HG03175 (cell line): ENCODE measurements around the gene GNB1L.

Experiments used
- ATAC-seq: cut with Tn5 transposase; IDR thresholded peaks from one replicate; pipeline ENCODE4 v1.9.1; 2021; ENCODE audit warnings: mild to moderate bottlenecking, moderate library complexity; ENCODE audit not compliant: unreplicated experiment

Gene GNB1L, protein sequence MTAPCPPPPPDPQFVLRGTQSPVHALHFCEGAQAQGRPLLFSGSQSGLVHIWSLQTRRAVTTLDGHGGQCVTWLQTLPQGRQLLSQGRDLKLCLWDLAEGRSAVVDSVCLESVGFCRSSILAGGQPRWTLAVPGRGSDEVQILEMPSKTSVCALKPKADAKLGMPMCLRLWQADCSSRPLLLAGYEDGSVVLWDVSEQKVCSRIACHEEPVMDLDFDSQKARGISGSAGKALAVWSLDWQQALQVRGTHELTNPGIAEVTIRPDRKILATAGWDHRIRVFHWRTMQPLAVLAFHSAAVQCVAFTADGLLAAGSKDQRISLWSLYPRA

DNA sequence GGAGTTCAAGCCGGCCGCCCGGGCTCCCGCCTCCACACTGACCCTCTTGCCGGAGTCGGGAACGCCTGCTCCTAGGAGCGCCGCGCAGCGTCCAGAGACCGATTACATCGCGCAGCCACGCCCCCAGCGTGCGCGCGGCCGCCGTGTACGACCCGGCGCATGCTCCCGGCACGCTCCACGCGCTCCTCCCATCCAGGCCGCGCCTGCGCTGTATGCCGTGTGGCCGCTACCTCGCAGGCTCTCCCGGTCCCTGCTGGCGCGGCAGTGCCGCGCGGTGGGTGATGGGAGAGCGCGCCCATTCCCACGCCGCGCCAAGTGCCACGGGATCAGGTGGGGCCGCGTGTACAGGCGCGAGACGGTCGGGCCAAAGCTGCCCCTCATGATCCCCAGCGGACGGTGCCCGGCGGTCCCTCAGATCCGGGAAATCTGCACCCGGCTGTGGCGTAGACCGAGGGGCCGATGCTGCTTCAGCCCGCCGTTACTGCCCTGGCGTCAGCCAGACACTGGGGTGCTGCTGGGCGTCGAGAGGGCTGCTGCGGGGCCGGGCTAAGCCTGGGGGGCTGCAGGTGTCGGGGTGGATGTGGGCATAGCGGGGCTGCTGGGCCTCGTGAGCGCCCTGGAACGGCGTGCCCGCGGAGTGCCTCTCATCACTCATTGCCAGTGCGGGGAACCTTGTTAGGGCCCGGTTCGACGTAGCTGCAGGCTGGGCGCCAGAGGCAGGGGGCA is at the start of gene GNB1L, which contains the start of gene RTL10:
Gene GNB1L, minus strand, starts transcription at position 97 of the 726 bp plus-strand sequence. CDS start 33,519 bp downstream, outside the sequence.
Gene RTL10, minus strand, starts transcription at position 97 of the 726 bp plus-strand sequence. CDS start 2,613 bp downstream, outside the sequence.
- peak; percentile 79 for ATAC-seq

DNA sequence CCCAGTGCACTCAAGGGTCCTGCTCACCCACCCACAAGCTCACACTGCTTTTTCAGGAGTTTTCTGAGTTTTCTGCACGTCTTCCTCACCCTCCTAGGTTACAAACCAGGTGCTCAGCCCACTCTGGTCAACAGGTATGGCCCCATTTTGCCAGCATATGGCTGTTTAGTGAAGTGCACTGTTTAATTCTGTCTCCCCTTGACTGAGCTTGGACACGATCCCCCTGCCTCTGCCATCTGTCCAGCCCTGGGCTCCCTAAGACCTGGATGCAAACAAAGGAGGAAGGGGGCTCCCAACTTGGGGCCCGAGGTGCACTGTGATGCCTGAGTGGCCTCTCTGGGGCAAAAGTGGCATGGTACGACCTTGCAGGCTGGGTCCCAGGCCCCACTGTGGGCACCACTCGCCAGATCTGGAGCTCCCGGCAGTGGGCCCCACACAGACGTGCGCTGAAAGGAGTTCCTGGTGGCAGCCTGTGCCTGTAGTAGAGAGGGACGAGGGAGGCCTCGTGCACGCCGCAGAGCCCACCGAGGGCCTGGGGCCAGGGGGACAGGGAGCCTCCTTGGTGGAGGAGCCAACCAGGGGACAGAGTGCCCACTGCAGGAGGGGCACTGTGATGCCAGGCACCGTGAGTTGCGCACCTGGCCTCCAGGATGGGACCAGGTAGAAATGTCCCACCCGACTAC is 49.6 kb upstream of the GNB1L start:
- no peak for ATAC-seq

DNA sequence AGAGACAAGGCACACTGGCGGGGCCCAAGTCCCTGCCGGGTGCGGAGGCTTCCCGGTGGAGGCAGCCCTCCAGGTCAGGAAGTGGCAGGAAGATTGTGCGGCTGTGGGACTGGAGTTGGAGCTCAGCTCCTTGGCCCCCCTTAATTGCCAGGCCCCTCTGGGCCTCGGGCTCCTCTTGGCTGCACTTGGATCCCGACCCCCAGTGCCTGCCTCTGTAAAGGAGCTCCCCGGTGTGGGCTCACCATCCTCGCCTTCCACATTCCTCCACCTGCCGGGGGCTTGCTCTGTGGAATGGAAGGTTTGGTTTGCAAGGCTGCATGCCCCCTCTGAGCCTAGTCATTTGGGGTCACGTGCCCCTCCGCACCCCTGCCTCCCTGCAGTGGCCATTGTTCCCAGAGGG is 48.8 kb upstream of the GNB1L start:
- ATAC-seq: no peak

DNA sequence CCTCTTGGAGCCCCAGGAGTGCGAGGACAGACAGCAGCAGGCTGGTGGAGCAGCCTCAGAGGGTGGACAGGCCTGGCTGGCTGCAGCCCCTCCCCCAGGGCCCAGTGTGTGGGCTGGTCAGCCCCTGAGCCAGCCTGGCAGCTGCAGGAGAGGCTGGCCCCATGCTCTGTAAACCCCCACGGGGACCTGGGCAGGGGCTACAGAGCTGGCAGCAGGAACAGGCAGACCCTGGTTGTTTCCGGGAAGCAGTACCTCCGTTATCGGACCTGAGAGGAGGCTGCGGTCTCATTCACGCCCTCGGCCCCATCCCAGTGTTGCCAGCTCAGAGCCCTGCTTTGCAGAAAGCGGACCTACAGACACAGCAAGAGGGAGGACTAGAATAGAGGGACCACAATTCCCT is 48.4 kb upstream of the GNB1L start:
- ATAC-seq: no peak

DNA sequence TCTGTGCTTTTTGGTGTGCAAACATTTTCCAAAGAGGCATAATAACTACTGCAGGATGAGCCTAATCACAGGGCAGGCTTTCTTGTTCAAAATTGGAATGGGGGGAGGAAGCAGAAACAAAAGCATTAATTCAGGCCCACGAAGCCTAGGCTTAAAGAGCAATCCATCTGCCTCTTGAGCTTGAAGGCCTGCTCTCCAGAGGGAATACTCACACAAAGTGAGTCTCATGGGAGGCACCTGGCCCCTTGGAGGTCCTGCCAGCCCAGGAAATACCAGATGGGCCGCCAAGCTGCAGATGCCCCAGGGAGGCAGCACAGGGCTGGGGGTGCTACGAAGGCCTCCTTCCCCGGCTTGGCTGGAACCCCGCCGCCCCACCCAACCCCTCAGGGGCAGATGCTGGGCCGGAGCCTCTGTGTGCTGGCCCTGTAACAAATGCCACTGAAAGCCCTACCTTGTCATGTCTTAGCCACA is 47.6 kb upstream of the GNB1L start:
- ATAC-seq: no peak

DNA sequence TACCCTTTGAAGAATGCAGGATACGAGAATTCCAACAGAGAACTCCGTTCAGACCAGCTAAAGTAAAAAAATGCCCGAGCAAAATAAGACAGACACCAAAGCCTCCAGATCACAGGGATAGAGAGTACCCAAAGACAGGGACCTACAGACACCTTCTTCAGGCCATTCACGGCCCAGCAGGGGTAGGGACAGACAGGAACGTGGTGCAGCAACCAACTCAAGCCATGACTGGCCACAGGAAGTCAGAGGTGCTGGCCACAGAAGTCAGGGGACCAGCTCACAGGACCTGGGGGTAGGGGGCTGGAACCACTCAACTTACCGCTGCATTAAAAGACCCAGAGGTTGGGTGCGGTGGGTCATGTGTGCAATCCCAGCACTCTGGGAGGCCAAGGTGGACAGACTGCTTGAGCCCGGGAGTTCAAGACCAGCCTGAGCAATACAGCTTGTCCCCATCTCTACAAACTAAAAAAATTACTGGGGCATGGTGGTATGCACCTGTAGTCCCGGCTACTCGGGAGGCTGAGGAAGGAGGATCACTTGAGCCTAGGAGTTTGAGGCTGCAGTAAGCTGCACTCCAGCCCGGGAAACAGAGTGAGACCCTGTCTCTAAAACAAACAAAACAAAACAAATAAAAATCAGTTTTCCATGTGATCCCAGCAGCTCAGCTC is 47.0 kb upstream of the GNB1L start:
- ATAC-seq: no peak

DNA sequence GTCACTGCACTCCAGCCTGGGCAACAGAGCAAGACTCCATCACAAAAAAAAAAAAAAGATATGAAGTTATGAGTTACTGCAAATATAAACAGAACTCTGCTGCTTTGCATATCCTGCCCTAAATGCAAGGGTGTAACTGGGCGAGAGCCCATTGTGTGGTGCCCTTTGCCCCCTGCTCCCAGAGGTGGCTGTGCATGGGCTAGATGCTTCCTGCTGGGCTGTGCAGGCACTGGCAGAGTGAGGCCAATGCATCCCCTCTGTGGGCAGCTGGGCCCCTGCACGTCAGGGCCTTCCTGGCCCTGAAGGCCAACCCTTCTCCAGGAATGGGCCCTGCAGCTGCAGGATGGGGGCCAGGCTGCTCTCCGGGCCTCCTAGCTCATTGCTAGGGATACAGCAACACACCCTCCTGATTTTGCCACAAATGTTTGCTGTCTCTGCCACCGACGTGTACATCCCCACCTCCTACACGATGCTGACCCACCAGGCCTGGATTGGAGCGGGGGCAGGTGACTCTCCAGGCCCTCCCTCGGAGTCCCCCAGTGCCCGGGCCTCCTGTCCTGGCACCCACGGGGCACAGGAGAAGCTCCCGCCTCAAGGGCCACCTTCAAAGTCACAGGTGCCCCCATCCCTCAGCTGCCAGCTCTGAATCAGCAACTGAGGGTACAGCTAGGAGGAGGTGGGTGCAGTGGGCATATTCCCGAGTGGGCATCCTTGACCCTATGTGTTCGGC is 46.2 kb upstream of the GNB1L start:
- ATAC-seq: no peak

DNA sequence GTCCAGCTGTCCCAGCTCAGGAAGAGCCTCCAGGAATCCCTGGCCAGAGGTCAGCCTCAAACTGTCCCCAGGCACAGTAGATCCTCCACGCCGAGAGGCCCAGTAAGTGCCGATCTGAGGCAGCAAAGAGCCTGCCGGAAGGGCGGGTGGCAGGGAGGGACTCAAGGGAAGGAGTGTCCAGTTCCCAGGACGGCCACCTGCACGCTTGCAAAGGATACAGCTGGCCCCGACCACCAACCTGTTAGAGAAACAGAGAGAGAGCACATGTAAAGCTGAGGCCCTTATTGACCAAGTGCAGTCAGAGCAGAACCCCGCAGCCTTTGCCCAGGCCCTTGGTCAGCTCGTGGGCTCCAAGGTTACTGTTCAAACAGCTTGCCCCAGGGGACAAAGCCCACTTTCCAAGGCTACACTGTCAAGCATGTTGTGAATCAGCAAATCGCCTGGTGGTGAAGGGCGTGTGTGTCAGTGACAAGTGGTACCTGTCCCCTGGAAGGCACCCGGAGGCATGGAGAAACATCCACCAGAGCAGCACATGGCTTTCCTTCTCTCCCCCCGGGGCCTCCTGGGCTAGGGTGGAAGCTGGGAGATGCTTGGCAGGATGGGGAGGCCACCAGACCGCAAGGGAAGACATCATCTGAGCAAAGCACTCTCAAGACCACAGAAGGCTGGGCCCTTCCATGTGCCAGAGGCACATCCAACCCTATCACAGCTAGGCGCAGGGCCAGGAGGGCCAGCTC is 44.3 kb upstream of the GNB1L start:
- no peak for ATAC-seq

DNA sequence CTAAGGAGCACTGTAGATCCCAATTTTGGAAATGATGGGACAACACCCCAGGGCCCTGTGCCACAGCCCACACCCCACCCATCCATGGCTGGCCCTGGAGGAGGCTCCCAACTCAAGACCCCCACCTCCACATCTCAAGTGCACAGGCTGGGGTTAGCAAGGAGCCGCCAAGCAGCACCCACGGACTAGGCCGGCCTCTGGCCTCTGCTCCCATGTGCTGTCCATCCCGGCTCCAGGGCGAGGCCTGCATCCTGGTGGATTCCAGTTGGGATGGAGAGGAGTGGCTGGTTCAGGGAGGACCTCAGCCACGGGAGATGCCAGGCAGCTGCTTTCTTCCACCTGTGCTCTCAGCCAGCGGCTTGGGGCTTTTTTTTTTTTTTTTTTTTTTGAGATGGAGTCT is 43.5 kb upstream of the GNB1L start:
- no peak for ATAC-seq

DNA sequence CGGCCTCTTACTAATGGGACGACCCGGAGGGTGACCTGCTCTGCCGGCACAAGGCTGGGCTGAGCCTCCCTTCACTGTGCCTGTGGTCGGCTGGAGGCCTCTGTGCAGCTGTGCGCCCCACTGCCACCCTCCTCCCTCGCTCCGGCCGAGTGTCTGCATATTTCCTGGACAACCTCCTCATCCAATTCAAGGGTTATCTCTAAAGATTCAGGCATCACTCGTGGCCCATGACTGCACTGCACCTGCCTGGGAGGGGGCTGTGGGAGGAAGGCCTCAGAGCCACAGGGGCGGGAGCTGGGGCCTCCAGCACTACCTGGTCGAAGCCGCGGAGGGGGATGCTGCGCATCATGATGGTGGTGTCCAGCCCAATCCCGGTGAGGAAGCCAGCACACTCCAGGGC is 43.1 kb upstream of the GNB1L start:
- ATAC-seq: no peak

DNA sequence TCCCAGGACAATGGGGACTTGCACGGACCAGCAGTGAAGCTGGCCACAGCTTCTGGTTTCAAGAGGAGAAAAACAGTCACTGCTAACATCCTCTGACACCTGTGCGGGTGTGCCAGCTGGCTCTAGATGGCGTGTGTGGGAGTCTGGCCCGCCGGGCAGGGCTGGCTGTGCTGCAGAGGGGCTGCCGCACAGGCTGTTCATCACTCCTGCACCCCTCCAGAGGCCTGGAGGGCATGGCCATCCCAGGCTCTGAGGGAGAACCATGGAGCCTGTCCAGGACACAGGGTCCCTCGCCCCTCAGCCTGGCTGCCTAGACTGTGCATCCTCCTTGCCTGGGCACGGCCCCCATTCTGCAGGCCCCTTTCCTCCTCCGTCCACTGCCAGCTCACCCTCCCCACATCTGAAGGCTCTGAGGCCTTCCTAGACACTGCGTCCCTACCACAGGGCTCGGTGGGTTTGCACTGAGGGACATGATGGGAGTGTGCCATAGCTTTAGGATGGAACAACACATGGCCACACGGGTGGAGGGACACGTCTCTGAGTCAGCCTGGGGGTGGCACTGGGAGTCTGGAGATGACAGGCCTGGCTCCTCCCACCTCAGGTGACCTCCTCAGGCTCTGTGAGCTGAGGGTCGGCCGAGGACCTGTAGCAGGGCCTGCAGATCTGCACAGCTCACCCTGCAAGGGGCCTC is 42.1 kb upstream of the GNB1L start:
- no peak for ATAC-seq

DNA sequence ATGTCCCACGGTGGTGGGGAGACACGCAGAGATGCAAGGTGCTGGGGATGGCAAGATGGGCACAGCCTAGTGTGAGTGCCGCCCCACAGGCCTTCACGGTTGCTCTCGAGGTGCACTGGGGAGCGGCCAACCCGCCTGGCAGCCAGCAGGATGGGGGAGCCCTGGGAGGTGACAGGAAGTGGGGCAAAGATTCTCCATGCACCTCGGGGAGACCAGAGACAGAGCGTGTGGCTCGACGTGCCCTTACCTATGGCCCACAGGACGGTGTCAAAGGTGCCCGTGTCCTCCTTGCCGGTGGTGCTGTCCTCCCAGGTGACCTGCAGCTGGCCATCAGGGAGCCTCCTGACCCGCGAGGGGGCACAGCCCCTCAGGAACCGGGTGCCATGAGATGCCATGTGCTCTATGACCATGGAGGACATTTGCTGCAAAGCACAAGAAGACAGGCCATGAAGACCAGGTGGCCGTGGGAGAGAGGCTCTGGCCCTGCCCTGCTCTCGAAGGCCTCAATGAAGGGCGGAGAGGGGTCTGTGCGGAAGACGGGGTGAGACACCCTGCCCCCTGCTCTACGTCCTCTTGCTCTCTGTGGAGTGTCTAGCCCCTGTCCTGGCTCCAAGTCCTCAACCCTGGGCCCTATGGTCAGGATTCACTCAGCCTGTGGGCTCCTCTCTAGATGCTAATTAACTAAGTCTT is 40.6 kb upstream of the GNB1L start:
- no peak for ATAC-seq

DNA sequence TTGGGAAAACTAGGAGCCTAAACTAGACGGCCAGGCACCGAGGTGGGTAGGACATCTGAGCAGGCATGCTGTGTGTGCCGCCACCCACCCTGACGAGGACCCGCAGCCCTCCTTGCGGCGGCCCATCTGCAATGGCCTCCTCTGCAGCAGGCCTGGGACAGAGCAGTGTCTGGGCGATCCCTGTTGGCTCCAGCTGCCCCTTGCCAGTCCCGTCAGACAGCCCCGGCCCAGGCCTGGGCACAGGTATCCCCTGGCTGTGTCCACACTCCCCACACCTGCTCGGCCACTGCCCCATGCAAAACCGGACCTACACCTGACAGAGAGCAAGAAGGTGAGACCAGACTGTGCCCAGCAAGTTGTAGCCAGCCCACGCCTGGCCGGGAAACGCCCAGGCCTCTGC is 38.7 kb upstream of the GNB1L start:
- ATAC-seq: no peak

DNA sequence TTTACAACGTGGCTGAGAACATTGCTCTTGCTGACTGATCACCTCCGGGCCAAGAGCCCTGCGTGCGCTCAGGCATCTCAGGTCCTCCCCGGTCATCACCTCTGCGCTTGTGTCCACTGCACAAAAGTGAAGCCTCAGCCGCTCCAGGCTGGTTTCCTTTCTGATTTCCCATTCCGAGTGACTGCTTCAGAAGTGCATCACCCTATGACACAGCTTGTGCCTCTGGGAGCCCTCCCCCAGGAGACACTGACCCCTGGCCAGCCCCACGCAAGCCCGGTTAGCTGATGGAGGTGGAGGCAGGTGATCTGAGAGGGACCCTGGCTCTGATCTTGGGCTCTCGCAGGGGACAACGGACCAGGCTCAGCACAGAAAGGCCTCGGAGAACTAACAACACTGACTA is 38.3 kb upstream of the GNB1L start:
- ATAC-seq: no peak

DNA sequence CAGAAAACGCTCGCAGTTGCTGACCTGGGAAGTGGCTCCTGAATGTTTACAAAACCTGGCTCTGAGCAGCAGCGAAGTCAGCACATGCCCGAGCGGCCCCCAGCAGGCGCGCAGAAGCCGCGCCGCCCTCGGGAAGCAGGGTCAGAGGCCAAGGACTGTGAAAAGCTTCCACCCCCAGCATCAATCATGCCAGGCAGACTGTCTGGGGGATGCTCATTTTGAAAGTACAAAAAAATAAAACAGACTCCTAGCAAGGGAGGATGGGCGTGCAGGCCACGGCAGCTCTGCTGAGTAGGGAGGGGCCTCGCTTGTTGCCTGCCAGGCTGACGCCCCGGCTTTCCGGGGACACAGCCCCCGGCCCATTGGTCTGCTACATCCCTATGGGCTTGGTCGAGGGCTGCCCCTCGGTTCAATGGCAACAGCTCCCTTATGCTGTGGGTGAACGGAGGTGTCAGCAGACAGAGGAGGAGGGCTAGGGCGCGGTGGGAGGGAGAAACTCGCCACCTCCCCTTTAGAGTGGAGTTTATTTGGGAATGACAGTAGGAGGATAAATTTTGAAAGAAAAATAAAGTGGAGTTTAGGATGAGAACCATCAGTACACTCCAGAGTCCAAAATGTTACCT is 37.7 kb upstream of the GNB1L start:
- ATAC-seq: no peak

DNA sequence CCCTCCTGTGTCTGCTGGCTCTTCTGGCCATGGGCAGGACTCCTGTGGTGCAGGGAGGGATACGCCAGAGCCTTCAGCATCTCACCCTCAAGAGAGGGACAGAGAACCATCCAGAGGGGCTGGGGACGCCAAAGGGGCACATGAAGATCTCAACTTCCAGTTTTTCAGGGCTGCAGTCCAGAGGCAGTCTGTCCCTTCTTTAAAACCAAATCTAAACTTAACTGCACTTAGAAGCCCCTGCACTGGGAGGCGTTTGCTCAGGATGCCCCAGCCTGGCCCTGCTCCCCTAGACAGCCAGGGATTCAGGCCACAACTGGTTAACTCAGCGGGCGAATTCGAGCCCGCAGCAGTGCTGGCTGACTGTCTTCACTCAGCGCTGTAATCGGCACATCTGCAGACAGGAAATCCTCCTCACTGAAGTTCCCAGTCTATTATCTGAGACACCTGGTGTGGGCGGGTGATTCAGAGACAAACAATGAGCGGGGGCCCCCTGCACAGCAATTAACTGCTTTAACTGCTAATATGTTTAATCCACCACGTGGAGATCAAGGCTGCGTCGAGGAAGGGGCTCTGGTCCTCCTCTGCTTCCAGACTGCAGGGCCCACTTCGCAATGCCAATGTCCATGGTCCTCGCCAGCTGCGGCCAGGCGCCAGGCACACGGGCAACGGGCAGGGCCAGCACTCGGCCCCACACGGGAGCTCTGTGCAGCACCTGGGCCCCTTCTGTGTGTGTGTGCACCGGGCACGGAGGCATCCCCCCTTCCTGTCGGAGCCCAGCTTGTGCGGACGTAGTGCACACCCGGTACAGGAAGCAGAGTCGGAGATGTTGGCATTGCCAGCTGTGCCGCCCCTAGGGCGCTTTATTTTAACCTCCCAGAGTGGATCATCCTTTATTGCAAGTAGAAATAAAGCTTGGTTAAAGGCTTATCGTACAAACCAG is 36.9 kb upstream of the GNB1L start:
- ATAC-seq: no peak
